Measurements from ENCODE around the gene PRR4.

GRCh38 chr12:10849425-10849878 is at the start of gene PRR4:
- TF ChIP-seq CTCF (conservative IDR thresholded peaks at IDR 0.05) (no peak), ZFX (IDR thresholded peaks at IDR 0.05) (no peak)

All from C4-2B (cell line).